OCI-LY3 (cell line): ENCODE data around the gene RXRA.

Source experiments
- CTCF ChIP-seq: fragments of 200-600, 300-600 bp; sonication (generic); IDR thresholded peaks from 2 replicates; pipeline ENCODE4 v1.5.1; 2014; ENCODE audit warnings: antibody characterized with exemption, low read length, low read depth
- EZH2phosphoT487 ChIP-seq: fragments of 200-600 bp; shearing (Covaris generic); IDR thresholded peaks from 2 replicates; pipeline ENCODE4 v1.6.1; 2018; ENCODE audit warnings: antibody characterized with exemption, mixed run types, low read depth

DNA sequence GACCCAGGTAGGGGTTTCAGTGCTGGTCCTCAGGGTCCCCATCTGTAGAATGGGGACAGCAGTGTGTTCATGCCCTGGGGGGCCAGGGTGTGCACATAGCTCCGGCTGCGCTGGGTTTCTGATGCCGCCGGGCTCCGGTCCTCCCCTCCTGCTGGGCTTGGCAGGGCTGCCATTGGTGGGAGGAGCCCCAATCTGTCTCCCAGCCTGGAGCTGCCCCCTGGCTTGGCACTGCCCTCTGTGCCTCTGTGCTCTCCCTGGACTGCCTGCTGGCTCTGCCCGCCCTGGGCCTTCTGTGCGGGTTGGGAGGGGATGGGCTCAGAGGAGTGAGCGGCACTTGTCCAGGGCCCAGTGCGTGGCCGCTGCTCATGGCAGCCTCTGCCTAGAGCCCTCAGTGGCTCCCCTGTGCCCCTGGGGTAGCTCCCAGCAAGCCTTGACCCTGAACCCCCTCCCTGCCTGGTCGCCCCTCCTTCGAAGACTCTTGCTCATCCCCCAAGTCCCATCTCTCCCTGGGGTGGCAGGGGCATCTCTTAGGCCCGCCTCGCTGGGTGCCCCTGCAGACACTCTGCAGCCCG lies 35.7 kb downstream of the RXRA start:
- TF ChIP-seq CTCF (no peak), EZH2phosphoT487 (no peak)
